GM21576 (cell line): ENCODE measurements around the gene TAS2R31.

Source experiments
- ATAC-seq: cut with Tn5 transposase; IDR thresholded peaks from one replicate; pipeline ENCODE4 v1.9.1; 2021; ENCODE audit warnings: mild to moderate bottlenecking, moderate library complexity; ENCODE audit not compliant: unreplicated experiment

Gene TAS2R31

GRCh38 chr12:11014234-11014633, 17.0 kb downstream of the TAS2R31 start:
- ATAC-seq = no peak

DNA sequence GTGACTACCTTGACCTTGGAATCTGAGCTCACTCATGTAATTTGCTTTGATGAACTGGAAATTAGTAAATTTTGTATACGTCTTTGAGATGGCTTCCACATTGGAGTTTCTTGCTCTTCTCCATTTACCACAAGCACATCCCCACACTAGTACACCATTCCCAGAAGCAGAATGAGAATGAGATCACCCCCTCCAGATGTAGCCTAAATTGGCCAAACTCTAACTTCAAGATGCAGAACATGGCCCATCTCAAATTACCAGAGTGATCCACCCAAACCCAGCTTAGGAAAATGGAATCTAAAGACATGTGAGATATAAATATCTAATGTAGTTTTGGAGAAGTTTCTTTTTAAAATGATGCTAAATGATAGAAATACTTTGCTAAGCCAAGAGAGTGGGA, 23.6 kb downstream of the TAS2R31 start:
- no peak for ATAC-seq

DNA sequence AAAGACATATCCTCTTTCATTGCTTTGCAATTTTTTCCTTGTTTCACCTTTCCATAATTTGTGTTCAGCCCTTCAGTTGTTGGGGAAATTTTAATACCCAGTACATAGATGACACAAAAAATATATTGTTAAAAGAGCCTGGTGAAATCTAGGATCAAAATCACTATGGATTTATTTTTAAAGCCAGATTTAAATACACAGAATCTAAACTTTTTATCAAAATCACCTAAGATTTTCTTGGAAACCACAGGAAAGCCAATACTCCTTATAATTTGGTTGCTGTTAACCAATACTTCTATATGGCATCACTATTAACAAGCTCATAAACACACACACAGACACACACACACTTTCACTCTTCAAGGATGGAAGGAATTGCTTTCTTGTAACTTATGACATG, 33.0 kb downstream of the TAS2R31 start, which contains the start of gene TAS2R20:
TSS of gene TAS2R20 (minus strand) at position 101 of the 400 bp plus-strand sequence. CDS start 429 bp downstream, outside the sequence.
- ATAC-seq = no peak

- no peak for ATAC-seq
Measured at GRCh38 chr12:10994307-10994706, 36.9 kb downstream of the TAS2R31 start.

DNA sequence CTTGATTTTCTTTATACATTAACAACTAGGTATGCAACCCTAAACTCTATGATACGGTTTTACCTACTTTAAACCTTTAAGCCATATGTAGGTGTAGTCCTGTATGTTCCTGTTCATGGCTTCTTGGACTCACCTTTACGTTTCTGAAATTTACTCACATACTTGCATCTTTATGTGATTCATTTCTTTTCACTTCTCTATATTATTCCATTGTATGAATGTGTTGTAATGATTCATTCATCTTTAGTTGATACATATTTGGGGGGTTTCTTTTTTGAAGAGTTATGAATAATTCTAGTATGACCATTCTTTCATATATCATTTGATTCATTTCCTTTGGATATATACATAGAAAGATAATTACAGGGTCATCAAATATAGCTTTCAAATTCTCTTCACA, 42.1 kb downstream of the TAS2R31 start:
- ATAC-seq = no peak

GRCh38 chr12:10986812-10987211, 44.4 kb downstream of the TAS2R31 start, which contains the start of gene TAS2R50:
Gene TAS2R50 (minus strand): TSS chr12:10986912. CDS start chr12:10986860, 52 bp downstream.
- no peak for ATAC-seq

GRCh38 chr12:10982244-10982643, 49.0 kb downstream of the TAS2R31 start:
- ATAC-seq = no peak
